ENCODE data around the gene PRKAG2.

DNA sequence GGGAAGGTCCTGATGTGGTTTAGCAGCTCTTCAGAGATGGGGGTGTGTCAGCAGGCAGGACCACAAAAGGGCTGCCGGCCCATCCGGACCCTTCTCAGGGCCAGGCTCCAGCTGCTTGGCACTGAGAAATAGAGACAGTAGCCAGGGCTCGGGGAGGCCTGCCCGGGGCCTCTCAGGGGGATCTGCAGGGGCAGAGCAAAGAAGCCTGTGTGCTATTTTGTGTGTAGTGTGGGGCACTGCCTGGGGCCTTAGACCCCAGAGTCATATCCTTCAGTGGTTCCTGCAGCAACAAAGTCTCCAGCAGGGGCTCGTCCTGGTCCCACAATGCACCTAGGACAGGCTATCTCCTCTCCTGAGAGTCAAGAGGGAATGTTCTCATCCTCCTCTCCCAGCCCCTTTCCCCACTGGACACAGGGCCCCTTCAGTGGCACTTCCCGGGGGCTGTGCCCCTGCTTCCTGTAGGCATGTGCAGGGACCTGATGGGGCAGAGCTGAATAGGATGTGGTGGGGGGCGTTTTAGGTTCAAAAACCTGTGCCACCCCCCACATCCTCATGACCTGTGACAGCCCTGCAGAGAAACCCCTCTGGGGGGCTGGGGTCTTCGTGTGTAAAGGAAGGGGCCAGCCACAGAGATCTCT, 197.7 kb downstream of the PRKAG2 start:
- no peak for TF ChIP-seq CTCF (conservative IDR thresholded peaks at IDR 0.05; ENCODE audit: low read depth, low read length)
- TF ChIP-seq EZH2 (IDR thresholded peaks at IDR 0.05; ENCODE audit: low read length, unreplicated experiment): no peak
- TF ChIP-seq EZH2phosphoT487 (IDR thresholded peaks at IDR 0.05; ENCODE audit: borderline replicate concordance, low read length): no peak

Data from PC-3 (cell line).